Activated CD4-positive, alpha-beta T cell treated with anti-CD3 and anti-CD28 coated beads for 24 hours (primary cell): ENCODE data around the gene C22orf23.
"Not testable (repeated sequence)": the region's sequence is repeated elsewhere in the genome, so short reads cannot be mapped to it uniquely, and the experiment has no call there.

Source experiments
- DNase-seq, 2 donors: peaks; one replicate each; pipeline ENCODE4 v3.0.0-alpha.2; 2020; ENCODE audit warnings: low read depth in 2 of 2

C22orf23 gene

DNA sequence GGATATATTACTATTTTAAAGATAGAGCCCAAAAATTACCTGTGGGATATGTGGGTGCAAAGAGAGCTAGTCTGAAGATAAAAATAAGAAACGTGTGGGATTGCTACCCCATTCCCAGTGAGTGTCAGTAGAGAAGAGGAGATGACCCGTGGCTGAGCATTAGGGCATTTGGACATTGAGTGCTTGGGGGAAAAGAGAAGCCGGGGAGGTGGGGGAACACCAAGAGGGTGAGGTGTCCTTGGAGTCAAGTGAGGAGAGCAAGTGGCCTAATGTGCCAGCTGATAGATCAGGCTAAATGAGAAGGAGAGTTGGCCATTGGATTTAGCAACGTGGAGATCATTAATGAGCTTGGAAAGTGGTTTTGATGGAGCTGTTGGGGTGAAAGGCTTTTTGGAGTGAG, 1.3 kb upstream of the C22orf23 start:
- DNase-seq: no peak

DNA sequence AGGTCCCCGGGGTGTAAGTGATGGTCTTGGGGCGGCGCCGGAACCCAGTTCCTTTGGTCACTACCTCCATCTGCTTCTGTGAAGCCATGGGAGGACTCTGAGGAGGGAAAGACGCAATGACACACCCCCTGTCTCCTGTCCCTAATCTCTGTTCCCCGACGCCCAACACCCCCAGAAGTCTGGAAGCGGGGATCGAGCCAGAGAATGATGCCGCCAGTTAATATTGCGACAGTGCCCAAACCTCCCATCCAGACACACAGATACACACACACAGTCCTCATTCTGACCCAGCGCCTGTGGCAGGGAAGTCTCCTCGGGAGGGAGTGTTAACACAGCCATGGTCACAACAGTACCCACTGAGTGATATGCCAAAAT, 352 bp downstream of the C22orf23 start:
- no peak for DNase-seq

DNA sequence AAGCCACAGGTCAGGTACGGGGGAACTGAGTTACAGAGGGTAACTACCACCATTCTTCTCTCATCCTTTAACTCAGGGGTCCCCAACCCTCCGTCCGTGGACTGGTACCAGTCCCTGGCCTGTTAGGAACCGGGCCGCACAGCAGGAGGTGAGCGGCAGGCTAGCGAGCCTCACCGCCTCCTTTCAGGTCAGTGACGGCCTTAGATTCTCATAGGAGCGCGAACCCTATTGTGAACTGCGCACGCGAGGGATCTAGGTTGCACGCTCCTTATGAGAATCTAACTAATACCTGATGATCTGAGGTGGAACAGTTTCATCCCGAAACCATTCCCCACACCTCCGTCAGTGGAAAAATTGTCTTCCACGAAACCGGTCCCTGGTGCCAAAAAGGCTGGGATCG, 772 bp downstream of the C22orf23 start:
- not testable (repeated sequence) for DNase-seq

DNA sequence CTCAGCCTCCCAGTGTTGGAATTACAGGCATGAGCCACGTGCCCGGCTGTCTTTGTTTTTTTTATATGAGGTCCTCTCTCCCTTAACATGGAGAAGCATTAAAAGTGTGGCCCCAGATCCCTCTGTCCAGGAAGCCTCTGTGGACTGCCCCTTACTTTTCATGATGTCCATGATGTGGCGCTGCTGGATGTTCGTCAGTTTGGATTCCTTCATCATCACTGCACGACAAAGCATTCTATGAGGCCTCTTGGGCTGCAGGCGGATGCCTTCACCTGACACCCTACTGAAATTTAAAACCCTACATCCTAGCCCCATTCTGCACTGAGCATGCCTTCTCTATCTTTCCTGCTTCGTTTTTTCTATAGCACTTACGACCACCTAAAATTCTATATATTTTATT, 2.1 kb downstream of the C22orf23 start:
- DNase-seq: no peak

DNA sequence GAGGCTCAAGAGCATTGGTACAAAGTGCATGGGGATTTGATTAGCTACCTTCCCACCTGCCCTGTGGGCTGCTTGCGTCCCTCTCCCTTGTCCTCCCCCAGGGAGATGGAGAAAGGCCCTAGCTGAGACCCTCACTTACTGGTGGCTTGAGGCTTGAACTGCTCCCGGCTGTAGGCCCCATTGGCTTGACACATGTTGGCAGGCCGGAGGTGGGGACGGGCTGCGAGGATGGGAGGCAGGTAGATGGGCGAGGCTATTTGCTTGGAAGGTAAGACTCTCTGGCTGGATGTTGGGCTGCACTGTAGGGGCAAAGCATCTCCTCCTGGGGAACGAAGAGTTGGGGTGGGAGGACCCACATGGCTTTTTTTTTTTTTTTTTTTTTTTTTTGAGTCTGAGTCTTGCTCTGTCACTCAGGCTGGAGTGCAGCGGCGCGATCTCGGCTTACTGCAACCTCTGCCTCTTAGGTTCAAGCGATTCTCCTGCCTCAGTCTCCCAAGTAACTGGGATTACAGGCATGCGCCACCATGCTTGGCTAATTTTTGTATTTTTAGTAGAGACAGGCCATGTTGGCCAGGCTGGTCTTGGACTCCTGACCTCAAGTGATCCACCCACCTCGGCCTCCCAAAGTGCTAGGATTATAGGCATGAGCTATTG, 6.1 kb downstream of the C22orf23 start:
- not testable (repeated sequence) for DNase-seq

DNA sequence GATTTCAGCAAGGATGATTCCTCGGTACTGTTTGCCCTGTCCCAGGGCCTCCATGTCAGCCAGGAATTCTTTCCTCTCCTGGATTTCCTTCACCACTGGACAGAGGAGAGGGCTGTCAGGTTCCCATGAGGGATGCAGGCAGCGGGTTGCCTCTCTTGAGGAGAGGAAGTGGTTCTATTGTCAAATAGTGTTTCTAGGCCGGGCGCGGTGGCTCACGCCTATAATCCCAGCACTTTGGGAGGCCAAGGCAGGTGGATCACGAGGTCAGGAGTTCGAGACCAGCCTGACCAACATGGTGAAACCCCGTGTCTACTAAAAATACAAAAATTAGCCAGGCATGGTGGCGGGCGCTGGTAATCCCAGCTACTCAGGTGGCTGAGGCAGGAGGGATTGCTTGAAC, 9.0 kb downstream of the C22orf23 start:
- DNase-seq: not testable (repeated sequence)

DNA sequence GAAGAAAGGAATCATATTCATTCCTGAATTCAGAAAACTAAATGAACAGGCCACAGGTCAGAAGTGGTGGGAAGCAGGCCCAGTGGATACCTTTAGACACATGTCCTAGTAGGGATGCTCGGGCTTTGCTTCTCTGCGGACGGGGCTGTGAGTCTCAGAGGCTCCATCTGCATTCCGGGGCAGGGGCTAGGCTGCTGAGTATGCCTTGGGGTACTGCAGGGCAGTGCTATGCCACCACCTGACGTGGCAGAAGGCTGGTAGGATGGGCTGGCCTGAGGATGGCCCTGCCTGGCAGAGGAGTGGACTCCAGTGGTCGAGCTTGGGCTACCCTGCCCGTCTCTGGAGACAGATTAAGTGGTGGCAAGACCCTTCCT, 9.6 kb downstream of the C22orf23 start:
- DNase-seq: no peak

DNA sequence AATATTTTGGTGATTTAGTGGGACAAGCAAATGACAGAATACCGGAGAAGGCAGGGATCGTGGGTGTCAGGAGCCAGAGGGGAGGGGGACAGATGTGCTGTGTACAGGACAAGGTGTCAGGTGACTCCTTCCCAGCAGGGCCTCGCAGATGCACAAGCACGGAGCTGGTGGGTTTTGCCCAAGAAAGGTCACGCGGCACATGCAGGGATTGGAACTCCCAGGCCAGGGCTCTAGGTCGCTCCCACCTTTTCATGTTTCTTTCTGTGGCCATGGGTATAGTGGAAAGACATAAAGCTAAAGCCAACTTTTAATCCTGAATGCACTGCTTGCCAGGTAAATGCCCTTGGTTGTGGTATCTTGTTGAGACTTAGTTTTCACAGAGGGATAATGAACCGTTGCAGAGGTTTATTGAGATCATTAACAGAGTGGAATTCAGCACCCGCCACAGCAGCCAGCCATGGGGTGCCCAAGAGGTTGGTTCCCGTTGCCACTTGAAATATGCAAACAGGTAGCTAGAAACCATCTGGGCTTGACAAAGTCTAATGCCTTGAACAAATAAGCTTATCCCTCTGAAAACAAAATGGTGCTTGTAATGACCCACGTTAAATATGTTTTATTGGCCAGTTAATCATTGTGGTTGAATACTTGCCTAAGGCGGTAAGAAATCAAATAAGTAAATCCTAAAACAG, 10.1 kb downstream of the C22orf23 start:
- no peak for DNase-seq

DNA sequence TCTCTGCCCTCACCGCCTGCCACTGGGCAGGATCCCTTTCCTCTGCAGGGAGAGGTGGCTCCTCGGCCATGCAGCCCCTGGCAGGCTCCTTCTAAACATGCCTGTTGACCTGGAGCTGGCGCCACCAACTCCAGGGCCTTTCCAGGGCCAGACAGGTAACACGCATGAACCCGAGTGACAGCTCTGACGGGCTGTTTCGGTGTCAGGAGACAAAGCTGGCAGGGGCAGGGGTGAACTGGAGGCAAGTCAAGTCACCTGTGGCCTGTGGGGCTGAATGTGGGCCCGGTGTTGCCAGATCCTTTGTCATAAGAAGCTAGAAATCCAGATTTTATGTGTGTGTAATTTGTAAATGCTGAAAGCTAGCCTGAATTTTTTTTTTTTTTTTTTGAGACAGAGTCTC, 11.3 kb downstream of the C22orf23 start:
- no peak for DNase-seq

DNA sequence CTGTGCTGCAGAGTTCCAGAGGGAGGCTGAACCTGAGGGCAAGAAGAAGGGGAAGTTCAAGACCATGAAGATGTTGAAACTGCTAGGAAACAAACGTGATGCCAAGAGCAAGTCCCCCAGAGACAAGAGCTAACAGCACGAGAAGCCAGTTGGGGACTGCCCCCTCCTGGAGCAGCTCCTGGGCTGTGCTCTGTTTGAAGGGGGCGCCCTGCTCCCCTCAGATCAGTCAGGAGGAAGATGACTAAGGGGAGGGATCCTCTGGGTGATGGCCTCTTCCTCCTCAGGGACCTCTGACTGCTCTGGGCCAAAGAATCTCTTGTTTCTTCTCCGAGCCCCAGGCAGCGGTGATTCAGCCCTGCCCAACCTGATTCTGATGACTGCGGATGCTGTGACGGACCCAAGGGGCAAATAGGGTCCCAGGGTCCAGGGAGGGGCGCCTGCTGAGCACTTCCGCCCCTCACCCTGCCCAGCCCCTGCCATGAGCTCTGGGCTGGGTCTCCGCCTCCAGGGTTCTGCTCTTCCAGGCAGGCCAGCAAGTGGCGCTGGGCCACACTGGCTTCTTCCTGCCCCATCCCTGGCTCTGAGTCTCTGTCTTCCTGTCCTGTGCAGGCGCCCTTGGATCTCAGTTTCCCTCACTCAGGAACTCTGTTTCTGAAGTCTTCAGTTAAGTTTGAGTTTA, 12.6 kb downstream of the C22orf23 start:
- no peak for DNase-seq

DNA sequence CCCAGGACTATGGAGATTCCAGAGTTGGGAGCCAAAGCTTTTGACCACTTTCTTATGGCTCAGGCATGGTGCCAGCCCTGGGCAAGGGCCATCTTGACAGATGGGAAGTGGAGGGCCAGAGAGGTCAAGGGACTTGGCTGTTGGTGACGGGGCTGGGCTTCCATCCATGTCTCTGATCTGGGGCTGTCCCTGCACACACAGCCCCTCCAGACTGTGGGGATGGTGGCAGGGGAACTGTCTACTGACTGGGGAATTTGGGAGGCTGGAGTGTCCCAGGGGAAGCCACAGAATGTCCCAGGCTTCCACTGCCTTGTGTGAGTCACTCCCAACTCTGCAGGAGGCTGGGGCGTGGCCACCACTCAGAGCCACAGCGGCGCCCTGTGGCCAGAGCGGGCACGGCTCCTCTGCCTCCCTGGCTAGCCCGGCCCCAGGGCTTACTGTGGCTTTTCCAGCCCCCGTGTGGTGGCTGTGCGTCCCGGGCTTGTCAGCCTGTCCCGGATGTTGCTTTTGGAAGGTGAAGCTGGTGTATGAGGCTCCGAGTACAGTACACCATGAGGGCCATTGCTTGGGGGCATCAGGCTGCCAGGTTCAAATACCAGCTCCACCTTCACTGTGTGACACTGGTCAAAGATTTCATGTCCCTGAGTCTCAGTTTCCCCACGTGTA, 19.6 kb downstream of the C22orf23 start:
- DNase-seq: peak; percentile 67 to 84

DNA sequence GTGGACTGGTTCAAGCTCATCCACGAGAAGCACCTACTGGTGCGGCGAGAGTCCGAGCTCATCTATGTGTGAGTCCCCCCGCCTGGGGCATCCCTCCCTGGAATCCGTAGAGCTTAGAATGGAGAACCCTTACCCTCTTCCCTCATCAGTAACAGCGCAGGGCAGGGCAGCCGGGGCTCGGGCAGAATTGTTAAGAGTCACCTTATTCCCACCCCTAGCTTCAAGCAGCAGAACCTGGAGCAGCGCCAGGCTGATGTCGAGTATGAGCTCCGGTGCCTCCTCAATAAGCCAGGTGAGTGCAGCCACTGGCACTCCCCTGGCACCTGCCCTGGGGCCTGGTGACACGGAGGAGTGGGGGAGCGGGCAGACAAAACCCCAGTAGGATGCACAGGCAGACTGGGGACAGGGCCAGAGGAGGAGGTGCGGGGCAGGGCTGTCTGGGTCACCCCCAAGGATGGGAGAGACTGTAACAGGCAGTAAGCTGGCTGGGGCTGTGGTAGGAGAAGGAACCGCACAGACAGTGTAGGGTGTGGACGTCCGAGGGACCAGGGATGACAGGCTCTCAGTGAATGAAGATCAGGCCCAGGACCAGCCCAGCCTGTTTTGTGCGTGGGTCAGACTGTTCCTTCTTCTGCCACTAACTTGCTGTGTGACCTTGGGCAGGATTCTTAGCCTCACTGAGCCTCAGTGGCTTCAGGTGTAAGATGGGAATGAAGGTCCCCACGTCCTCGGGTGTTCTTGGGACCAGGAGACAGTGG, 20.4 kb downstream of the C22orf23 start:
- no peak for DNase-seq

DNA sequence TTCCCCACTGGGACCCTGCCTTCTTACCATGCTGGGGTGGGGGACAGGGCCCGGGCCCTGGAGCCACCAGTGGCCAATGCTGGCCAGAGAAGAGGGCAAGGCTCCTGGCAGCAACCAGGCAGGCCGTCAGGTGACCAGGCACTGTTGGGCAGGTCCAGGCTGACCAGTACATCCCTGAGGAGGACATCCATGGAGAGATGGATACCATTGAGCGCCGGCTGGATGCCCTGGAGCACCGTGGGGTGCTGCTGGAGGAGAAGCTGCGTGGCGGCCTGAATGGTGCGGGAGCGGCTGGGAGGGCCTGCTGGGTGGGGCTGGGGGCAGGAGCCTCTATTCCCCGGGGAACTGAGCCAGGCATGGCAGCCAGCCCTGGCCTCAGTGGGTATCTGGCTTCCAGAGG, 21.0 kb downstream of the C22orf23 start:
- no peak for DNase-seq

DNA sequence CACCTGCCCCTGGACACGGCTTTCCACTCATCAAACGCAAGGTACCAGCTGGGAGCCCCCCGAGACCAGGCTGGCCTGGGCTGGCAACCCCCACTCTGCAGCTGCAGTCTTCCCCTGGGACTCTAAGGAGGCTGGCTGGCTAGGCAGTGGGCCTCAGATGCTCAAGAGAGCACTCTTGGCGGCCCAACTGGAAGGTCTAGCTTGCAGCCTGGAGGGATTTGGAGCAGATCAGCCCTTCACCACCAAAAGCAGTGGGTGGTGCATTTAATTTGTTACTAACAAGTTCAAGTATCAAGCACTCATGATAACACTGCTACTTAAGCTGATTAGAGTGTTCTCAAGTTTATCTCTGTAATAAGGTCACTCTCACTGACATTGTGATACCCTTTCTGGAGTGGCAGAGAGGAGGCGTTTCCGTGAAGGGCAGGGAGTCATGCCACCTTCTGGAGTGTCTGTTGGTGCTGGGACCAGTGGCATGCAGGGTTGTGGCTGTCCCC, 21.5 kb downstream of the C22orf23 start:
- no peak for DNase-seq

DNA sequence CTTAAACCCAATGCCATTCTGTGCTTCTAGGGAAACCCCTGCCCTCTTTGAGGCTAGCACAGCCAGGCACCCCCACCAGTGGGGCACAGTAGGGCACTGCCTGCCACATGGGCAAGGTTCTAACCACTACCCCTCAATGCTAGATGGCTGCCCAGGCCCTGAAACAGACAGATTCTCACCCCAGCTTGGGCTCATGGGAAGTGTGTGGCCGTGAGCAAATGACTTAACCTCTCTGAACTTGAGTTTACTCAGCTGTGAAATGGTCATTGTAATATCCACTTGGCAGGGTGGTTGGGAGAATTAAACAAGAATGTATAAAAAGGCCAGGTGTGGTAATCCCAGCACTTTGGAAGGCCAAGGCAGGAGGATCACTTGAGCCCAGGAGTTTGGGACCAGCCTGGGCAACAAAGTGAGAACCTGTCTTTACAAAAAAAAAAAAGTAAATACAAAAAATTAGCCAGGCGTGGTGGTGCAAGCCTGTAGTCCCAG, 22.4 kb downstream of the C22orf23 start:
- no peak for DNase-seq

DNA sequence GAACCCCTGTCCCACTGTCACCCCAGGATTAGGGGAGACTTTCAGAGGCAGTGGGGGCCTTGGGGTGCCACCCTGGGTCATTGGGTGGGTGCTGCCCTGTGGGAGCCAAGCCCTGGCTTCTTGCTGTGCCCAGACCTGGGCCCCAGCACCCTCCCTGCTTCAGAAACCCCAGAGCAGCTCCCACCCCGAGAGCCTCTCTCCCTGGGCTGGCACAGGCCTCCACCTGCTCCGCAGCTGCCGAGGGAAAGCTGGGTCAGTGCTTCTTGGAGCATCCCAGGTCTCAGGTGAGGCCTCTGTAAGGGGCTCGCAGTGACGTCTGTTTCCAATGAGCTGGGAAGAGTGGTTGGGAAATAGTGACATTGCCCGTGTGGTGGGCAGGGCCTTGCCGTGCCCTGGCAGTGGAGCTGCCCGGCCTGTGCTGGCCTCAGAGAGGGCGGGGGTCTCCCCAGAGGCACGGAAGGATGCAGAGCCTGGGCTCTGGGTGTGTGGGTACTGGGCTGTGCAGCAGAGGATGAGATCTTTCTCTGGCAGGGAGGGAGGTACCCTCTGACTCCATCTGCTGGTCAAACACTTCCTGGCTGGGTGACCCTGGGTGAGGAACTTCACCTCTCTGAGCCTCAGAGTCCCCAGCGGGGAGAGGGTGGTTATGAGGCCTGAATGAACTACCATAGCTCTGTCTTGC, 23.0 kb downstream of the C22orf23 start:
- no peak for DNase-seq

DNA sequence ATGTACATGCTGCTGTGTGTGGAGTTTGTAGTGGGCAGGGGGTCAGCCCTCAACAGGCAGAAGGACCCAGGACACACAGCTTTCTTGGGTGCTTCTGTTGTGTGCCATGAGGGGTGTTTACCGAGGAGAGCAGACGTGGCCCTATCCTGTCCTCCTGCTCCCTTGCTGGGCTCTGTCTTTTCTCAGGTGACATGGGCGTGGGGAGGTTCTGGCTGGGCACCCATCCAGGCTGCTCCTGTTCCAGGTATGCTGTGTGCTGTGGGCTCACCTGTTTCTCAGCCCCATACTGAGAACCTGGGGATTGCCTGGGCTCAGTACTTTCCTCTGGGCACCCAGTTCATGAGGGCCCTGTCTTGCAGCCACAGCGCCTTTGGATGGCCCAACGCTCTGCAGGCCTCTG, 24.0 kb downstream of the C22orf23 start:
- no peak for DNase-seq

DNA sequence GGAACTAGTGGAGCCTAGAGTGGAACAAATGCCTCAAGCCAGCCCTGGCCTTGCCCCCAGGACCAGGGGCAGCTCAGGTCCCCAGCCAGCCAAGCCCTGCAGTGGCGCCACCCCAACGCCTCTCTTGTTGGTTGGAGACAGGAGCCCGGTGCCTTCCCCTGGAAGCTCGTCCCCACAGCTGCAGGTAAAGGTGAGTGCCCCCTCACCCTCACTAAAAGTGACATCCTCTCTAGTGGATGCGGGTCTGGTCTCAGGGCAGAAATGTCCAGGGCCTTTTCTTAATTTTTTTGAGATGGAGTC, 25.8 kb downstream of the C22orf23 start:
- no peak for DNase-seq

DNA sequence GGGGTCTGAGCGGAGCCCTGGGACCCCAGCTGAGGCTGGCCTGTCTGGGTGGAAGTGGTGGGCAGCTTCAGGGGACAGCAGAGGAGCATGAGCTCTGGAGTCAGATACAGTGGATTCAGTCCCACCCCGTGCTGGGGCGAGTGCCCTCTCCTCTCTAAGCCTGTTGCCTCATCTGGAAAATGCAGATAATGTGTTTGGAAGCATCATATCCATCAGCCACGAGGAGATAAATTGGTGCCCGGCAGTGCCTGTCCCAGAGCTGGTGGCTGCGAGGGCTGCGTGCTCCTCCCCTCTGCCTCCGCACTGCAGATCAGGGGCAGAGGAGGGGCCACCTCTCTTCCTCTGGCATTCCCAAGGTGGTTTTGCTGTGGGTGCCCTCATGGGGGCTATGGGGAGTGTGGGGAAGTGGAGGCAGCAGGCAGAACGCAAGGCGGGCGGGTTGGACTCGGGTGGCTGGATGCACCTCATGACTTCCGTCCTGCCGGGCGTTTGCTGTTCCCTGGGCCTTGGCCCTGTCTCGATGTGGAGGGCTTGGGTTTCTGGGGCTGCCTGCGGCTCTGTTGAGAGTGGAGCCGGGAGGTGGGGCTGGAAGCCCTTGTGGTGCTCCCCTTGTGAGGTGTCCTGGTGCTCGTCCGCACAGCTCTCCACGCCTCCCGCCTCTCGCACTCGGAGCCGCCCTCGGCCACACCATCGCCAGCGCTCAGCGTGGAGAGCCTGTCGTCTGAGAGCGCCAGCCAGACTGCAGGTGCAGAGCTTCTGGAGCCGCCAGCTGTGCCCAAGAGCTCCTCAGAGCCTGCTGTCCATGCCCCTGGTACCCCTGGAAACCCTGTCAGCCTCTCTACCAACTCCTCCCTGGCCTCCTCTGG, 26.4 kb downstream of the C22orf23 start:
- DNase-seq: no peak

DNA sequence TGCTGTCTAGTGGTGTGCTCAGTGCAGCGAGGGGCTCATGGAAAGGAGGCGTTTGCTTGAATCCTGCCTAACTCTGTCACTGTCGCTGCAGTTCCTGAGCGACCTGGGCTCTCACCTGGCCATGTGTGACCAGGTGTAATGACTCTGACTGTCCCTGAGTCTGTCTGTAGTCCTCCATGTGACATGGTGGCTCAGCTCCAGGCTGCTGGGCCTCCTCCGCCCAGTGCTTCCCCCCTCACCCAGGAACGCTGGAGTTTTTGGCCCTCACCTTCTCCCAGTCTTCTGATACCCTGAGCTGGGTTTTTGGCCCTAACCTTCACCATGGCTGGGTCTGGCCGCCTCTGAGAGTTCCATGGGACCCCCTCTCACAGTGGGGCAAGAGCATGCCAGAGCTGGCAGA, 27.0 kb downstream of the C22orf23 start:
- DNase-seq: no peak
